HG03159 (cell line): ENCODE measurements around the gene SUSD3.

Source experiments
- ATAC-seq: cut with Tn5 transposase; IDR thresholded peaks from one replicate; pipeline ENCODE4 v1.9.1; 2021; ENCODE audit warnings: mild to moderate bottlenecking, moderate library complexity; ENCODE audit not compliant: unreplicated experiment

Gene SUSD3

GRCh38 chr9:93121316-93122241 is 63.1 kb downstream of the SUSD3 start:
- no peak for ATAC-seq

GRCh38 chr9:93122721-93123221 is 64.3 kb downstream of the SUSD3 start:
- no peak for ATAC-seq

GRCh38 chr9:93123561-93124283 is 65.2 kb downstream of the SUSD3 start:
- ATAC-seq, result no peak

GRCh38 chr9:93124793-93125192 is 66.3 kb downstream of the SUSD3 start:
- no peak for ATAC-seq

- no peak for ATAC-seq
These were observed 66.9 kb downstream of the SUSD3 start for GRCh38 chr9:93125331-93125894.

- ATAC-seq, result no peak
These were observed 67.8 kb downstream of the SUSD3 start for GRCh38 chr9:93126151-93126781.

- ATAC-seq, result no peak
These were observed 68.4 kb downstream of the SUSD3 start for GRCh38 chr9:93126825-93127368.

- no peak for ATAC-seq
These were observed 69.0 kb downstream of the SUSD3 start for GRCh38 chr9:93127395-93127911.

- ATAC-seq, result no peak
These were observed 69.7 kb downstream of the SUSD3 start for GRCh38 chr9:93128011-93128714.

GRCh38 chr9:93128715-93129224 is 70.3 kb downstream of the SUSD3 start:
- ATAC-seq, result no peak

- ATAC-seq, result no peak
These were observed 70.8 kb downstream of the SUSD3 start for GRCh38 chr9:93129286-93129685.

GRCh38 chr9:93129691-93130500 is 71.4 kb downstream of the SUSD3 start:
- ATAC-seq, result no peak

- no peak for ATAC-seq
These were observed 72.5 kb downstream of the SUSD3 start for GRCh38 chr9:93130861-93131481.

GRCh38 chr9:93131599-93132286 is 73.2 kb downstream of the SUSD3 start:
- no peak for ATAC-seq

- ATAC-seq, result no peak
These were observed 73.9 kb downstream of the SUSD3 start for GRCh38 chr9:93132287-93132927.

- ATAC-seq, result peak; percentile 45
These were observed 74.6 kb downstream of the SUSD3 start for GRCh38 chr9:93132946-93133680.

- ATAC-seq, result no peak
These were observed 75.1 kb downstream of the SUSD3 start for GRCh38 chr9:93133681-93134014.
